ENCODE measurements around the gene DYDC1.

GRCh38 chr10:80390740-80391139 lies 34.2 kb upstream of the DYDC1 start:
- TF ChIP-seq POLR2A (IDR thresholded peaks at IDR 0.05; ENCODE audit: low read depth, low read length) = no peak
- TF ChIP-seq POLR2AphosphoS5 (IDR thresholded peaks at IDR 0.05; ENCODE audit: low read depth, low read length) = no peak
